ENCODE measurements around the gene HKDC1.
"Not testable (repeated sequence)": the region's sequence is repeated elsewhere in the genome, so short reads cannot be mapped to it uniquely, and the experiment has no call there.

HKDC1 gene, protein sequence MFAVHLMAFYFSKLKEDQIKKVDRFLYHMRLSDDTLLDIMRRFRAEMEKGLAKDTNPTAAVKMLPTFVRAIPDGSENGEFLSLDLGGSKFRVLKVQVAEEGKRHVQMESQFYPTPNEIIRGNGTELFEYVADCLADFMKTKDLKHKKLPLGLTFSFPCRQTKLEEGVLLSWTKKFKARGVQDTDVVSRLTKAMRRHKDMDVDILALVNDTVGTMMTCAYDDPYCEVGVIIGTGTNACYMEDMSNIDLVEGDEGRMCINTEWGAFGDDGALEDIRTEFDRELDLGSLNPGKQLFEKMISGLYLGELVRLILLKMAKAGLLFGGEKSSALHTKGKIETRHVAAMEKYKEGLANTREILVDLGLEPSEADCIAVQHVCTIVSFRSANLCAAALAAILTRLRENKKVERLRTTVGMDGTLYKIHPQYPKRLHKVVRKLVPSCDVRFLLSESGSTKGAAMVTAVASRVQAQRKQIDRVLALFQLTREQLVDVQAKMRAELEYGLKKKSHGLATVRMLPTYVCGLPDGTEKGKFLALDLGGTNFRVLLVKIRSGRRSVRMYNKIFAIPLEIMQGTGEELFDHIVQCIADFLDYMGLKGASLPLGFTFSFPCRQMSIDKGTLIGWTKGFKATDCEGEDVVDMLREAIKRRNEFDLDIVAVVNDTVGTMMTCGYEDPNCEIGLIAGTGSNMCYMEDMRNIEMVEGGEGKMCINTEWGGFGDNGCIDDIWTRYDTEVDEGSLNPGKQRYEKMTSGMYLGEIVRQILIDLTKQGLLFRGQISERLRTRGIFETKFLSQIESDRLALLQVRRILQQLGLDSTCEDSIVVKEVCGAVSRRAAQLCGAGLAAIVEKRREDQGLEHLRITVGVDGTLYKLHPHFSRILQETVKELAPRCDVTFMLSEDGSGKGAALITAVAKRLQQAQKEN

DNA sequence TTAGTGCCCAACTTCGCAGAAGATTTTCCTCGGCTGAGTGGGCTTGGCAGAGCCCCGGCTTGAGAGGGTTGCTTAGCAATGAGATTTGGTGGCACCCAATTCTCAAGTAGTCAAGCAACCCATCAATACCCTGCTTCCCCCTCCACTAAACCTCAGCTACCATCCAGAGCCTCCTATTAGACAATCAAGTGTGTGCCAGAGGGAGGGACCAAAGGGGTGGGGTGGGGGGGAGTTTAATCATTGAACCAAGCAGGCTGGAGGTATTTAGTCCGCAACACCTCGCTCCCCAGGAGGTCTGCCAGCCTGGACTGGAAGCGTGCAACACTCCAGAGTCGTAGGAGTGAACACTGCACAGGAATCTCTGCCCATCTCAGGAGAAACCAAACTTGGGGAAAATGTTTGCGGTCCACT, at the start of gene HKDC1:
Gene HKDC1 (plus strand): TSS at position 292 of the 411 bp plus-strand sequence. CDS start 104 bp downstream, at position 396.
- no peak for DNase-seq

DNA sequence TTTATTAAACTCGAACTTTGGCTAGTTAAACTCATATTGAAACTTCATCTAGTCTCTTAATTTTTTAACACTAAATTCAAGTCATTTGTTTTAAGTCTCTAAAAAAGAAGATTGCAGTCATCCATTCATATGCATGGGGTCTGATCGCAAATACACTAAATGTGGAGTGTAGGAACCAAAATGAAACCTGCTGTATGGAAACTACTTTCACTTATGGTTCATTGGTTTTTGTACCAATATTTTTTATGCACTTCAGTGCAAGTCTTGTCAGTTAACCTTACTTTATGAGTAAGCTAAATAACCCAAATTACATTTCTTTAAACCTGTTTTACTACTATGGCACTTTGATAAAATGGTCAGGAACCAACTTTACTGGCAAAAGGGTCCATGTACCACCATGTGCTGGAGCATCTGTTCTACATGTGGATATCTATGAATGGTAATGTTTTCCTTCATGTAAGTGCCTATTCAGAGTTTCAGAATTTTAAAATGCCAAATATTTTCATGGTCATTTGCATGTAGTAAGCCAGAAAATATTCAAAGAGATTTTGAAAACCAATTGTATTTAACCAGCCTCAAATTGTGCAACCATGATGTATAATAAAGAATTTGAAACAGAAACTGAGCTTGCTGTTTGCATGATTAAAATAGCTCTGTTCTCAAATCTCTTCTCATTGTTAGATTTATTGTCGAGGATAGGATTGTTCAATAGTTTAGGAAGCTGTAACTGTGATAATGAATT, 47.7 kb upstream of the HKDC1 start:
- no peak for DNase-seq

DNA sequence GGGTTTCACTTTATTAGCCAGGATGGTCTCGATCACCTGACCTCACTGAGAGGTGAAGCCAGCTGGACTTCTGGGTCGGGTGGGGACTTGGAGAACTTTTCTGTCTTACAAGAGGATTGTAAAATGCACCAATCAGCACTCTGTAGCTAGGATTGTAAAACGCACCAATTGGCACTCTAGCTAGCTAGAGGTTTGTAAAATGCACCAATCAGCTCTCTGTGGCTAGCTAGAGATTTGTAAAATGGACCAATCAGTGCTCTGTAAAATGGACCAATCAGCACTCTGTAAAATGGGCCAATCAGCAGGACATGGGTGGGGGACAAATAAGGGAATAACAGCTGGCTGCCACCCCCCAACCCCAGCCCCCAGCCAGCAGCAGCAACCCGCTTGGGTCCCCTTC, 44.8 kb upstream of the HKDC1 start:
- DNase-seq: not testable (repeated sequence)

DNA sequence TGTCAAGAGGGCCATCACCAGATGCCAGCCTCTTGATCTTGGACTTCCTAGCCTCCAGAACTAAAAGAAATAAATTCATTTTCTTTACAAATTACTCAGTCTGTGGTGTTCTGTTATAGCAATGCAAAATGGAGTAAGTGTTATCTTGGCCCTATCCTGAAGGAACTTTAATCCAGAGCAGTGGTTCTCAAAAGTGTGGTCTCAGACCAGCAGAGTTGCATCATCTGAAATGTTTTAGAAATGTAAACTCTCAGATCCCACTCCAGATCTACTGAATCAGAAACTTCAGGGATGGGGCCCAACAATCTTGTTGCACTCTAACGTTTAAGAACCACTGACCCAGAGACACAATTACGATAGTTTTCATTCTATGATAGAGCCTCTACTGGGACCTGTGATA, 43.3 kb upstream of the HKDC1 start:
- no peak for DNase-seq

DNA sequence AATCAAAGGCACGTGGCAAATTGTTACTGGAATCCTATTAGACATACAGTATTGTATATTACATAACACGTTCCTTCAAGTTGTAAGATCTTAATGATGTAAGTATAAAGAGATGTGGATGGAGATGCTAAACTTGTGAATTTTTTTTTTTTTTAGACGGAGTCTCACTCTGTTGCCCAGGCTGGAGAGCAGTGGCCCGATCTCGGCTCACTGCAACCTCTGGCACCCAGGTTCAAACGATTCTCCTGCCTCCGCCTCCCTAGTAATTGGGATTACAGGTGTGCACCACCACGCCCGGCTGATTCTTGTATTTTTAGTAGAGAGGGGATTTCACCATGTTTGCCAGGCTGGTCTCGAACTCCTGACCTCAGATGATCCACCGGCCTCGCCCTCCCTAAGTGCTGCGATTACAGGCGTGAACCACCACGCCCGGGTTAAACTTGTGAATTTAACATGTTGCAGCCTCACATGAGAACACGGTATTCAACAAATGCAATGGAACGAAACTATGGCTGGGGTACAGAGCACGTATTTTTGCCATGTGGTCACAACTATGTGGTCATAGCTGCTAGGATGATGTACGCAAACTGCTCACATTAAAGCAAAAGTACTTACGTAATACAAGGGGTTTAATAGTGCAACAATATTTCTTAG, 40.9 kb upstream of the HKDC1 start:
- DNase-seq: no peak

DNA sequence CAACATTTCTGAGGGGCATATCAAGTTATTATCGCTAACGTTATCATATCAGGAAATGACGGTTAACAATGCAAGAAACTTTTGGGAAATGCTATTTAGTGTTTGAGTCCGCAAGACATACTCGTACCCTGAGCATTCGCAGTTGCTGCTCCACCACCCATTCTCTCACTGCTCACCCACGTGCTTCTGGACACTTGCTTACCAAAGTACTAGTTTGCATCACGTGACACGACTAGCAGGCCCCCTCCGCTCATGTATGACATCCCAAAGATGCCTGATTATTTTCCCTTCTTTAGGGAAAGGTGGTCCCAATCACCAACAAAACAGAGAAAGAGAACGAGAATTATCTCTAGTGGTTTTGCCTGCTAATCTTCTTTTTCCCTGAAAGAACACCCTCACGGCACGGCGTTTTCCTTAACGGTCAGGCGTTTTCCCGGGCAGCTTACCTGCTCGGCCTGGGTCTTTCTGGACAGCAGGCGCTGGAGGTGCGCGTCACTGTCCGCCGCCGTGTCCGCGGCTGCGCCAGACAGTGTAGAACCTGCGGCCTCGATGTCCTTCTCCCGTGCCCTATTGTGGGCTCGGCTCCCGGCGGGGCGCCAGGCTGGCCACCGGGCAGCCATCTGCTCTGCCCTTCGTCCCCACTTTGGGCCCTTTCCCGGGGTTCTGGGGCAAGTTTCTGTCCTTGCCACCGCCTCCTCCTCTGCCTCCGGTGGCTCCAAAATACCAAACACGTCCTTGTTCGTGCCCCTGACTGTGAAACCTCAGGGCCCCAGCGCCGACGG, 40.2 kb upstream of the HKDC1 start, which contains the start of gene SUPV3L1:
Gene SUPV3L1 (plus strand): TSS at position 492 of the 782 bp plus-strand sequence. CDS start 58 bp downstream, at position 550.
- DNase-seq: peak; percentile 83 to 95

DNA sequence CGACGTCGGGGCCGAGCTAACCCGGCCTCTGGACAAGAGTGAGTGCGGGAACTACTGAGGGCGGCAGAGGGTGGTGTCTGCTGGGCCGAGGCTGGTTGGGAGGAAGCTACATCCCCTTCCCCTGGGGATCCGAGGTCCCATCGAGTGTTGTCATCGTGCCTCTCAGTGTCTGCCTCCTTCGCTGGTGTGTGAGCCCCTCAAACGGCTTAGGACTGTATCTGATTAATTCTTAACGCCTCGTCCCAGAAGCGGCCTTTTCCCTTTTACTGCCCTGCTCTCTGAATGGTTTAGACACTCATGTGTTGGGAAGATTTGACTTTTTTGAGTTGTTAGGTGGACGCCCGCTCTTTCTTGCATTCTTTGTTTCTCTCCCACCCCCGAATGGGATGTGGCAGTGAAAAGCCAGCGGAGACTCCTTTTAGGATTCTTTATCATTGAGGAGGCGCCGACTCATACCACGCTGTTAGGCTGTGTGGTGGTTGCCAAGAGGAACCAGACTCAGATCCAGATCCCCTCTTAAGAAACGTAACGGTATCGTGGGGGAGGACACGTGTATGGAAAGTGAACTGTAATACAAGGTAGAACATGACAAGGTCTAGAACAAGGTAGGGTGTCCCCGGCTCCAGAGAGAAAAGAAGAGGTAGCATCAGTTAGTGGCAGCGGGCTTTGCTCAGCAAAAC, 39.5 kb upstream of the HKDC1 start:
- no peak for DNase-seq

DNA sequence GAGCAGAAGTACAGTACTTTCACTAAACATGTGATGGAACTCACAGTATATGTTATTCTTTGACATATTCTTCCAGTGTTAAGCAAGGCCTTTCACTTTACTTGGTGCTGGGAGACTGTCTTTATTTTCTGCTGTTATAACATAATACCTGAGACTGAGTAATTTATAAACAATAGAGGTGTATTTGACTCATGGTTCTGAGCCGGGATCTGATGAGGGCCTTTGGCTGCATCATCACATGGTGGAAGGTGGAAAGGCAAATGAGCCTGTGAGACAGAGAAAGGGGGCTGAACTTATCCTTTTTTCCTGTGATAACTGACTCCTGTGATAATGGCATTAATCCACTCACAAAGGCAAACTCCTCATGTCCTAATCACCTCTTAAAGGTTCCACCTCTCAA, 38.7 kb upstream of the HKDC1 start:
- DNase-seq: no peak

DNA sequence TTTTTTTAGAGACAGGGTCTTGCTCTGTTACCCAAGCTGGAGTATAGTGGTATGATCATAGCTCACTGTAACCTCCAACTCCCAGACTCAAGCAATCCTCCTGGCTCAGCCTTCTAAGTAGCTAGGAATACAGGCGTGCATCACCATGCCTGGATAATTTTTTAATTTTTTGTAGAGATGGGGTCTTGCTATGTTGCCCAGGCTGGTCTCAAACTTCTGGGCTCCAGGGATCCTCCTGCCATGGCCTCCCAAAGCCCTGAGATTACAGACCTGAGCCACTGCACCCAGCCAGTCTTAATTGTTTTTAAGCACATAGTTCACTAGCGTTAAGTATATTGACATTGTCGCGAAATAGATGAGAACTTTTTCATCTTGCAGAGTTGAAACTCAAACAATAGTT, 38.1 kb upstream of the HKDC1 start:
- DNase-seq: no peak

DNA sequence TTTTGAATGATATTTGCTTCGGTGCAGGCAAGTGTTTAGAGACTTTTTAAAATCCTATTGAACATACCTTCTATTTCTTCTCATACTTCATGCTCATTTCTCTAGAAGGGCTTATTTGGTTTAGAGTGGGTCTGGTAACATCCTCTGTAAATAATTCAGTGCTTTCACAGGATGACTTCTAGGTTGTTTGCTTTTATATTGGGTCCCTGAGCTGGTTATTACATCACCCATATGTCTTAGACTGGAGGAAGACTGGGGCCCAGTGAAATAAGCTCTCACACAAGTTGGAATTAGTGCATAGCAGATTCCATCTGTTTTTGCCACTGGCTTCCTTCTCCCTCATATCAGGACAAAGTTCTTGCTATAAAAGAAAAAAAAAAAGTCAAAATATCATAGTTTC, 33.6 kb upstream of the HKDC1 start:
- DNase-seq: no peak

DNA sequence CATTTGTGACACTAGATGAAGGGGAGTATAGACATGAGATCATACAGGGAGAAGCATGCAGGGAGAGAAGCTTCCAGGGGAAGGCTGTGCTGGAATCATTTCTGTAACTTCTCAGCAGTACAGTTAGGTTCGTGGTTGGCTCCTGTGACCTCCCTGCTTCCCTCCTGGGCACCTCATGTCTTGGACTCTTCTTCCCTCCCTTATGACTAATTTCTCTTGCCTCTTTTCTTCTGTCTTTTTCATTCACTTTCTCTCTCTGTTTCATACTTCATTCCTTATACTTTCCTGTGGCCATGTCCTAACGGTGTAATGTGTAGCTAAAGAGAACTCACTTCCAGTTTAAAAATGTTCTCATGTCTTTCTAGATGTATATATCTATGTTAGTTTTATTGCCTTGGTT, 19.1 kb upstream of the HKDC1 start:
- no peak for DNase-seq

DNA sequence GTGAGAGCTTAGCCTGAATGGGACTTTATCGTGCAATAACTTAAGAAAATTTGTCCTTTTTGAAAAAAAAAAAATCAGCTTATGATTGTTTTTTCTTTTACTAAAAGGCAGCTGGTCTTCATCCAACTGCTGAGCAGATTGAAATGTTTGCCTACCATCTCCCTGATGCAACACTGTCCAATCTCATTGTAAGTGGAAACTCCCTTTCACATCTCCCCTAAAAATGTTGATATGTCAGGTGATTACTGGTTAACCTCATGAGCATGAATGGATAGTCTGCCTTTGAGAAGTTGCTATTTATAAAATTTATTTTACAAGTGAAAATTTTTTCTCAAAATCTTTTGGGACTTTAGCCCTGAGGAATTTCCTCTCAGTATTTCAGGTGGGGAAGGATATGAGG, 17.8 kb upstream of the HKDC1 start:
- no peak for DNase-seq

DNA sequence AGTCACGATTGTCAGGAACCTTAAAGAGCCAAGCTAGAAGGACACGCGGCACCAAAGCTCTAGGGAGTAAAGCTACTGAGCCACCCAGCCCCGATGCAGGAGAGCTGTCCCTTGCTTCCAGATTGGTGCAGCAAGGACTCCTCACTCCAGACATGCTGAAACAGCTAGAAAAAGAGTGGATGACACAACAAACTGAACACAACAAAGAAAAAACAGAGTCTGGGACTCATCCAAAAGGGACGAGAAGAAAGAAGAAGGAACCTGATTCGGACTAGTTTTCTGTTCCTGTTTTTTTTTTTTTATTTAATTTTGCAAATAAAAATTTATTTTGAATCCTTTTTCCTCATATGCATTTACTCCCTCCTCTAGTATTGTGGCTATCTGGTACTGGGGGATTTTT, 11.4 kb upstream of the HKDC1 start:
- DNase-seq: no peak

DNA sequence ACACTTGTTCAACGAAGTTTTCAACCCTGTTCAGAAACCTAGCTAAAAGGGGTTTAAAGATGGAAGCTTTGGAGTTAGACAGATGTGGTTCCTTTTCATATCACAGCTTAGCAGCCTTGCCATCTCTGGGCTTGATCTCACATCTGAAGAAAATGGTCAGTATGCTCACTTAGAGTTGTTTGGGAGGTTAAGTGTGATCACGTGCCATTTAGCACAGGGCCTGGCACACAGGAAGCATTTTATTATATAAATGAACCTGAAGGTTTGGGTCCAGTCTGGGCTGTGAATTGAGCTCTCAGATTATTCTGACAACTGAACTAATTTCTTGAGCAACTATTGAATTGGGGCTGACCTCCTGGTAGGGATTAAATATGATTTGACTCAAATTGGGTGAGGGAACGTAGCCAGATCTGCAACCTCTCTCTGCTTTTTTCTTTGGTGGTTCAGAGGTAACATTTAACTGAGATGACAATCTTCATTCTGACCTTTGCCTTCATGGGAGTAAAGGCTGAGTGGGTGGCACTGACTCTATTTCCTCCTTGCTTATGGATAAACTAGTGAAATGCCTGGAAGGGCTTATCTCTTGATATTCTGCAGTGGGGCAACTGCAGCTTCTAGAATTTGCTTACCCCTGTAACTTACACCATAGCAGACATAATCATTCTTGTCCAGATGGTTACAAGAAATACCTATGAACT, 10.2 kb upstream of the HKDC1 start:
- no peak for DNase-seq

DNA sequence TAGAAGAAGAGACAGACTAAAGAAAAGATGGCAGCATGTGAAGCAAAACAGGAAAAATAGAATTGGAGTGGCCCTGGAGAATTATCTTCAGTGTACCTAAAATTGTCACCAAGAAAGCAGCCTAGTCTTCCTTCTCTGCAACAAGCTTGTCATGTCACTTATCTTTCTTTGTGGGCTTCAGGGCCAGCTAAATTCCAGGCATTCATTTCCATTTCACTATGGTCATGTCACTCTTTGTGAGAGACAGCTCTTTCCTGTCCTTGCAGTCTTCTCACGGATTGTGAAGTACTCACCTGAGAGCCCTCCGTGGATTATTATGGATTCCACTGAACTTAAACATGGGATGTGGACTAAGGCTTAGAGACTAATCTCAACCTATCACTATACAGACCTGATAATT, 9.0 kb upstream of the HKDC1 start:
- DNase-seq: no peak

DNA sequence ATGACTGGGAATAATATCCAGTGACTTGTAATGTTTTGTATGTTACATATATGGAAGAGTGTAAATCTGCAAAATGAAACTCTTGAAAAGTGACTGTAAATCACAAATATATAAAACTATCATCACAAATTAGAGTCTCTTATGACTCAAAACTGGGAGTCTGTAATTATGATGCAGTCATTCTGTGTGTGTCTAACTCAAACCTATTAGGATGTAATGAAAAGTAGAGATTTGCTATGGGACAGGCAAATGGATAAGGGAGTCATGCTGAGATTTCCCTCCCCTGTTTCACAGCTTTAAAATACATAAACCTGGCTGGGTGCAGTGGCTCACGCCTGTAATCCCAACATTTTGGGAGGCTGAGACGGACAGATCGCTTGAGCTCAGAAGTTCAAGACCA, 8.6 kb upstream of the HKDC1 start:
- DNase-seq: no peak

DNA sequence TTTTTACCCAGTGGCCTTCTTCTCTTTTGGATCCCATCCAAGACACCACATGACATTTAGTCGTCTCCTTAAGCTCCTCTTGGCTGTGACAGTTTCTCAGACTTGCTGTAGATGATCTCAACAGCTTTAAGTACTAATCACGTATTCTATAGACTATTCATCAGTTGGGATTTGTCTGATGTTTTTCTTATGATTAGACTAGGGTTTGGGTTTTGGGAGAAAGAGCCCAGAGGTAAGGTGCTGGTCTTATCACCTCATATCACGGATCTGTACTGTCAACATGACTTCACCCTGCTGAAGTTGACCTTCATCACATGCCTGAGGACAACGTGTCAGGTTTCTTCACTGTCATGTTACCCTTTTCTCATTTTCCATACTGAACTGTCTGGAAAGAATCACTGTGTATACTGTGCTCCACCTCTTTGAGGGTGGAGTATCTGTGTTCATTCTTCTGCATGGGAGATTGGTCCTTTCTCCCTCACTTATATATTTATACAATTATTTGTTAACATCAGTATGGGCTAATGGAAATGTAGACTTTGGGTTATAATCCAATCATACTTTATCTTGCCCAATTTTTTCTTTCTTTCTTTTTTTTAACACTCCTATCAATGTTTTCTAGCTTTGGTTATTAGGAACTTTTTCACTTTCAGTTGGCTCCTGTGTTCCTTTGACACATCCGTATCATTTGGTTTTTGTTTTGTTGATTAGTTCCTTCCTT, 6.4 kb upstream of the HKDC1 start:
- no peak for DNase-seq

DNA sequence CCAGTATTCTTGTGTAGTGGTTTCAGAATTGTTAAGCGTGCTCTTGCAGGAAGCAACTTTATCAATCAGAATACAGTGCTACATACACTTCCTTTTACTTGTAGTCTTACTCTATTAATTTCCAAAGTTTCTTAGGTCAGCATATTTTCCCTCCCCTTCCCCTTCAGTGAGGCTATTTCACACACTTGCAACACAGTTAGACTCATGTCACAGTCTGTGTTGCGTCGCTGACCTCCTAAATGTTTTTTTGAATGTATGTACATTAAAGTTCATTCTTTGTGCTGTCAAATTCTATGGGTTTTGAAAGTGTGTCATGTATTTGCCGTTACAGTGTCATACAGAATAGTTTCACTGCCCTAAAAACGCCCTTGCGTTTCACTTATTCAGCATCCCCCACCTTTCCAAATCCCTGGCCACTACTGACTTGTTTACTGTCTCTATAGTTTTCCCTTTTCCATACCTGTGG, 5.4 kb upstream of the HKDC1 start:
- no peak for DNase-seq

DNA sequence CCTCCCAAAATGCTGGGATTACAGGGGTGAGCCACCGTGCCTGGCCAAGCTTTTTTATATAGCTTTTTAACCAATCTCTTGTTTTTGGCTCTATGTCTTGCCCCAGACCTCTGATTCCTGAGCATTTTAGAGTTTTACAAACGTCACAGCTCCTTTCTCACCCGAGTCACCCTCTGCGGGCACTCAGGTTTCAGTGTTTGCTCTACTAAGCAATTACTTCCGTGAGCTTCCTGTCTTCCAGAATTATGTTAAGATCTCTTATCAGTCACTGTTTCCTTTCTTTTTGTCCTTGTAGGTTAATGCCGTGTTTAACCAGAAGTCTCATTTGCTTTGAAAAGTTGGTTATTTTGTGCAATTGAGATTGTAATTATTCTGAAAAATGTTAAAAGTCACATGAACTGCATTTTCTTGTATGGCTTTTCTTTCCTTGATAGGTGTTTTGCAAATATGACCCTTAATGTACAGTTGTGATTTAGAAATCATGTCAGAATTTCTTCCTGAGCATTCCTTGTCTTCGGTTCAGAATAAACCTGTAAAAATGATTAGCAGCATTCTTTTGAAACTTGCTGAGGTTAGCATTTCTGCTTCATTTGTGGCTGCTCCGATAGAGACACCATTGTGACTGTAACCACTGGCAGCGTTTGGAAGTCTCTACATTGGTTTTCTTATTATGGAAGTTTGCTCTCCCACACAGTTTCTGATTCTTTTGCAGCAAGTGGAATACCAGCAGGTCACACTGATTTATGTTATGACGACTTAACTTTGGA, 4.5 kb upstream of the HKDC1 start:
- peak in 1 of 2 donors; percentile 32 for DNase-seq
